GM12878 (cell line): Measurements from ENCODE around the gene NANOGP8.

ENCODE experiments used
- TF ChIP-seq, protein P1 (sequence below): fragments of 450-650 bp; IDR thresholded peaks from 2 replicates; pipeline ENCODE4 v1.6.1; 2017; ENCODE audit warnings: mild to moderate bottlenecking, moderate library complexity
- TF ChIP-seq, protein P2 (sequence below), 3 experiments: IDR thresholded peaks in 2 of 3; conservative IDR thresholded peaks in 1 of 3; 2 replicates each; pipeline ENCODE4 v1.5.1; 2011; ENCODE audit warnings: low read depth in 3 of 3, low read length in 3 of 3, mild to moderate bottlenecking in 3 of 3, control low read depth in 2 of 3, moderate library complexity in 2 of 3, inconsistent platforms in 1 of 3, mixed read lengths in 1 of 3; ENCODE audit not compliant: control insufficient read depth in 2 of 3, insufficient read depth in 1 of 3; ENCODE audit errors: extremely low read depth in 1 of 3
- TF ChIP-seq, protein P3 (sequence below): IDR thresholded peaks from 2 replicates; pipeline ENCODE4 v1.6.1; 2011; ENCODE audit warnings: borderline replicate concordance, low read depth, mild to moderate bottlenecking, moderate library complexity, mixed read lengths, low read length; ENCODE audit not compliant: insufficient read depth; ENCODE audit errors: extremely low read length

DNA sequence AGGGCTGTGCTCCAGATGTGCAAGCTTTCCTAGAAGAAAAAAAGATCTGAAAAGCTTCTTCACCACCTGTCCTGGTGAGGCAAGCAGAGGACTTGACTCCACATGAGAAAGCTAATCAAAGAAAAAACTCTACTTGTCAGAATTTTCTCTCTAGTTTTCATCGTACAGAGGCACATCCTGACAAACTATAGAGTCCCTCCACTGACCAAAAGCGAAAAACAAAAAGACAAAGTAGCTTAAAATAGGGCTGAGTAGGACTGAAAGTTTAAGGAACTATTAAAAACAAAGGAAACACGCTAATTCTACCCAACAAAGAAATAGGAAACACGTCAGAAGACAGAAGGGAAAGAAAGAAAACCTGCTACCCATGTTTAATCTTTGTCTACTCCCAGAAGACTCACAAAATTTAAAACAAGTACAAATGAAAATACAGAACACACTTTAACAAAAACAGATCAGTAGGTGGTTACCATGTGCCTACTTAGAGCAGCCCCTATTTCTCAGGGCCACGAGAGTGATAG lies 26.5 kb downstream of the NANOGP8 start:
- TF ChIP-seq, protein P1, sequence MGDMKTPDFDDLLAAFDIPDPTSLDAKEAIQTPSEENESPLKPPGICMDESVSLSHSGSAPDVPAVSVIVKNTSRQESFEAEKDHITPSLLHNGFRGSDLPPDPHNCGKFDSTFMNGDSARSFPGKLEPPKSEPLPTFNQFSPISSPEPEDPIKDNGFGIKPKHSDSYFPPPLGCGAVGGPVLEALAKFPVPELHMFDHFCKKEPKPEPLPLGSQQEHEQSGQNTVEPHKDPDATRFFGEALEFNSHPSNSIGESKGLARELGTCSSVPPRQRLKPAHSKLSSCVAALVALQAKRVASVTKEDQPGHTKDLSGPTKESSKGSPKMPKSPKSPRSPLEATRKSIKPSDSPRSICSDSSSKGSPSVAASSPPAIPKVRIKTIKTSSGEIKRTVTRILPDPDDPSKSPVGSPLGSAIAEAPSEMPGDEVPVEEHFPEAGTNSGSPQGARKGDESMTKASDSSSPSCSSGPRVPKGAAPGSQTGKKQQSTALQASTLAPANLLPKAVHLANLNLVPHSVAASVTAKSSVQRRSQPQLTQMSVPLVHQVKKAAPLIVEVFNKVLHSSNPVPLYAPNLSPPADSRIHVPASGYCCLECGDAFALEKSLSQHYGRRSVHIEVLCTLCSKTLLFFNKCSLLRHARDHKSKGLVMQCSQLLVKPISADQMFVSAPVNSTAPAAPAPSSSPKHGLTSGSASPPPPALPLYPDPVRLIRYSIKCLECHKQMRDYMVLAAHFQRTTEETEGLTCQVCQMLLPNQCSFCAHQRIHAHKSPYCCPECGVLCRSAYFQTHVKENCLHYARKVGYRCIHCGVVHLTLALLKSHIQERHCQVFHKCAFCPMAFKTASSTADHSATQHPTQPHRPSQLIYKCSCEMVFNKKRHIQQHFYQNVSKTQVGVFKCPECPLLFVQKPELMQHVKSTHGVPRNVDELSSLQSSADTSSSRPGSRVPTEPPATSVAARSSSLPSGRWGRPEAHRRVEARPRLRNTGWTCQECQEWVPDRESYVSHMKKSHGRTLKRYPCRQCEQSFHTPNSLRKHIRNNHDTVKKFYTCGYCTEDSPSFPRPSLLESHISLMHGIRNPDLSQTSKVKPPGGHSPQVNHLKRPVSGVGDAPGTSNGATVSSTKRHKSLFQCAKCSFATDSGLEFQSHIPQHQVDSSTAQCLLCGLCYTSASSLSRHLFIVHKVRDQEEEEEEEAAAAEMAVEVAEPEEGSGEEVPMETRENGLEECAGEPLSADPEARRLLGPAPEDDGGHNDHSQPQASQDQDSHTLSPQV, result no peak
- TF ChIP-seq, protein P2, sequence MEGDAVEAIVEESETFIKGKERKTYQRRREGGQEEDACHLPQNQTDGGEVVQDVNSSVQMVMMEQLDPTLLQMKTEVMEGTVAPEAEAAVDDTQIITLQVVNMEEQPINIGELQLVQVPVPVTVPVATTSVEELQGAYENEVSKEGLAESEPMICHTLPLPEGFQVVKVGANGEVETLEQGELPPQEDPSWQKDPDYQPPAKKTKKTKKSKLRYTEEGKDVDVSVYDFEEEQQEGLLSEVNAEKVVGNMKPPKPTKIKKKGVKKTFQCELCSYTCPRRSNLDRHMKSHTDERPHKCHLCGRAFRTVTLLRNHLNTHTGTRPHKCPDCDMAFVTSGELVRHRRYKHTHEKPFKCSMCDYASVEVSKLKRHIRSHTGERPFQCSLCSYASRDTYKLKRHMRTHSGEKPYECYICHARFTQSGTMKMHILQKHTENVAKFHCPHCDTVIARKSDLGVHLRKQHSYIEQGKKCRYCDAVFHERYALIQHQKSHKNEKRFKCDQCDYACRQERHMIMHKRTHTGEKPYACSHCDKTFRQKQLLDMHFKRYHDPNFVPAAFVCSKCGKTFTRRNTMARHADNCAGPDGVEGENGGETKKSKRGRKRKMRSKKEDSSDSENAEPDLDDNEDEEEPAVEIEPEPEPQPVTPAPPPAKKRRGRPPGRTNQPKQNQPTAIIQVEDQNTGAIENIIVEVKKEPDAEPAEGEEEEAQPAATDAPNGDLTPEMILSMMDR (IDR thresholded peaks at IDR 0.05 in 2 of 3, conservative IDR thresholded peaks at IDR 0.05 in 1 of 3; ENCODE audit: control insufficient read depth in 2 of 3, extremely low read depth in 1 of 3, insufficient read depth in 1 of 3, low read depth in 3 of 3, low read length in 3 of 3), result no peak
- TF ChIP-seq, protein P3, sequence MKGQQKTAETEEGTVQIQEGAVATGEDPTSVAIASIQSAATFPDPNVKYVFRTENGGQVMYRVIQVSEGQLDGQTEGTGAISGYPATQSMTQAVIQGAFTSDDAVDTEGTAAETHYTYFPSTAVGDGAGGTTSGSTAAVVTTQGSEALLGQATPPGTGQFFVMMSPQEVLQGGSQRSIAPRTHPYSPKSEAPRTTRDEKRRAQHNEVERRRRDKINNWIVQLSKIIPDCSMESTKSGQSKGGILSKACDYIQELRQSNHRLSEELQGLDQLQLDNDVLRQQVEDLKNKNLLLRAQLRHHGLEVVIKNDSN, result no peak
